Keratinocyte (primary cell): ENCODE results near the gene BLCAP.

ENCODE experiments used
- EZH2 ChIP-seq: IDR thresholded peaks from one replicate; pipeline ENCODE4 v1.6.1; 2012; ENCODE audit warnings: inconsistent platforms, mild to moderate bottlenecking, low read length, moderate library complexity
- TF ChIP-seq, protein P1 (sequence below), 3 experiments: IDR thresholded peaks in 1 of 3; conservative IDR thresholded peaks in 1 of 3; optimal IDR thresholded peaks in 1 of 3; 2 replicates in 2 of 3; 3 replicates in 1 of 3; pipeline versions ENCODE3 to v1.5.1; 2011; ENCODE audit warnings: low read length in 3 of 3, mild to moderate bottlenecking in 3 of 3, moderate library complexity in 2 of 3, control low read depth in 1 of 3, inconsistent platforms in 1 of 3; ENCODE audit not compliant: insufficient read depth in 2 of 3; ENCODE audit errors: extremely low read depth in 1 of 3

DNA sequence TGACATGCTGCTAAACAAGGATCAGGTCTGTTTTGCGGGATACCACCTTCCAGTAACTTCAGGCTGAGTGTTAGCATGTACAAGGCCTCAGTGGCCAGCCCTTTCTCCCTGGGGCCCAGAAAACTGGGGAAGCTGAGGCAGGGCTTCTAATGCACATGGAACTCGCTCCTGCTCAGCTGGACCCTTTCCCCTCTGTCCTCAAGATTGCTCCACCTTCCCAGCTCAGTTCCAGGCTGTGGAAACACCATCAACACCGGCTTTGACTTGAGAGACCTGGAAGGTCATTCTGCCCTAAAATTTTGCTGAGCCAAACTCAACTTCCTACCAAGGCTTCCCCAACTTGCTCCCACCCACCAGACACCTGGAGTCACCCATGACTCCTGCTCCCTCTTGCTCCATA, 4.2 kb upstream of the BLCAP start:
- TF ChIP-seq, protein P1, sequence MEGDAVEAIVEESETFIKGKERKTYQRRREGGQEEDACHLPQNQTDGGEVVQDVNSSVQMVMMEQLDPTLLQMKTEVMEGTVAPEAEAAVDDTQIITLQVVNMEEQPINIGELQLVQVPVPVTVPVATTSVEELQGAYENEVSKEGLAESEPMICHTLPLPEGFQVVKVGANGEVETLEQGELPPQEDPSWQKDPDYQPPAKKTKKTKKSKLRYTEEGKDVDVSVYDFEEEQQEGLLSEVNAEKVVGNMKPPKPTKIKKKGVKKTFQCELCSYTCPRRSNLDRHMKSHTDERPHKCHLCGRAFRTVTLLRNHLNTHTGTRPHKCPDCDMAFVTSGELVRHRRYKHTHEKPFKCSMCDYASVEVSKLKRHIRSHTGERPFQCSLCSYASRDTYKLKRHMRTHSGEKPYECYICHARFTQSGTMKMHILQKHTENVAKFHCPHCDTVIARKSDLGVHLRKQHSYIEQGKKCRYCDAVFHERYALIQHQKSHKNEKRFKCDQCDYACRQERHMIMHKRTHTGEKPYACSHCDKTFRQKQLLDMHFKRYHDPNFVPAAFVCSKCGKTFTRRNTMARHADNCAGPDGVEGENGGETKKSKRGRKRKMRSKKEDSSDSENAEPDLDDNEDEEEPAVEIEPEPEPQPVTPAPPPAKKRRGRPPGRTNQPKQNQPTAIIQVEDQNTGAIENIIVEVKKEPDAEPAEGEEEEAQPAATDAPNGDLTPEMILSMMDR (optimal IDR thresholded peaks at IDR 0.05 in 1 of 3, IDR thresholded peaks at IDR 0.05 in 1 of 3, conservative IDR thresholded peaks at IDR 0.05 in 1 of 3; ENCODE audit: extremely low read depth in 1 of 3, insufficient read depth in 2 of 3, low read length in 3 of 3): no peak
- TF ChIP-seq EZH2: no peak
